ENCODE data around the gene ENOX1.

GRCh38 chr13:43698758-43699157 is 88.0 kb downstream of the ENOX1 start:
- TF ChIP-seq, protein P1, sequence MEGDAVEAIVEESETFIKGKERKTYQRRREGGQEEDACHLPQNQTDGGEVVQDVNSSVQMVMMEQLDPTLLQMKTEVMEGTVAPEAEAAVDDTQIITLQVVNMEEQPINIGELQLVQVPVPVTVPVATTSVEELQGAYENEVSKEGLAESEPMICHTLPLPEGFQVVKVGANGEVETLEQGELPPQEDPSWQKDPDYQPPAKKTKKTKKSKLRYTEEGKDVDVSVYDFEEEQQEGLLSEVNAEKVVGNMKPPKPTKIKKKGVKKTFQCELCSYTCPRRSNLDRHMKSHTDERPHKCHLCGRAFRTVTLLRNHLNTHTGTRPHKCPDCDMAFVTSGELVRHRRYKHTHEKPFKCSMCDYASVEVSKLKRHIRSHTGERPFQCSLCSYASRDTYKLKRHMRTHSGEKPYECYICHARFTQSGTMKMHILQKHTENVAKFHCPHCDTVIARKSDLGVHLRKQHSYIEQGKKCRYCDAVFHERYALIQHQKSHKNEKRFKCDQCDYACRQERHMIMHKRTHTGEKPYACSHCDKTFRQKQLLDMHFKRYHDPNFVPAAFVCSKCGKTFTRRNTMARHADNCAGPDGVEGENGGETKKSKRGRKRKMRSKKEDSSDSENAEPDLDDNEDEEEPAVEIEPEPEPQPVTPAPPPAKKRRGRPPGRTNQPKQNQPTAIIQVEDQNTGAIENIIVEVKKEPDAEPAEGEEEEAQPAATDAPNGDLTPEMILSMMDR (IDR thresholded peaks at IDR 0.05; ENCODE audit: borderline replicate concordance, extremely low read depth, low read length, poor library complexity, severe bottlenecking) = no peak
- no peak for TF ChIP-seq EZH2 (IDR thresholded peaks at IDR 0.05; ENCODE audit: borderline replicate concordance, low read depth, low read length, severe bottlenecking)
